ENCODE data around the gene GATA6. TPM values are rescaled to one million over a fixed set of nuclear protein-coding genes. Genes with fewer than 3 reads are reported as not detected.

GATA6 gene
- total RNA-seq, 1 donor from 2014 or later, result 89.3 TPM

DNA sequence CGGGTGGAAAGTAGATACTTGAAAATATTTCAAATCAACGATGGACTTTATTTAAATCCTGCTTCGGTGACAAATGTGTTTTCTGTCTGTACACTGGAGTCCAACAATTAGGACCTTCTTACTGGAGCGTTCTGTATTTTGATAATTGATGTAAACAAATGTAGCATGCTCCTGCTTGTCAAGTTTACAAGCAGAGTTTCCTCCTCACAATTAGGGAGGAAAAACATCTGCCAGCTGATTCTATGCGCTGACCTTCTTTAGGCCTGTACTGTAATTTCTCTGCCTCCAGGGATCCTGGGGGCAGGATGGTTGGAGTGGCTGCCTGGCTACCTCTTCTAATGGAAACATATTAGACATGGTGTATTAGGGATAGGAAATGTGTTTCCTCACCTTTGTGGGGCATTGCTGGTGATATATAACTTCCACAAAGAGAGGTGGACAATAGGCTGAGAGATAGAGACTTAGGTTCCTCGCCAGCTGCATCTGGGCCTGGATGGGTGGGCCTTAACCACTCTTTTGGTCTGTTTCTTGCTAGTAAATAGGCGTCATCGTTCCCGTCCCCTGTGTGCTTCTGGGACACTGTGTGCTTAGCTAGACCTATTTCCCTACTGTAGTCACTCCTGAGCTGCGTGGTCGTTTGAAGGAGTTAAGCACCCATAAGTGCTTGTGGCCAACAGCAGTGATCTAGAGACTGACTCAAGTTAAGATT is 19.3 kb downstream of the GATA6 start:
- intact Hi-C loops (cut with DNase I), result loop anchor here (1.0 to 10.0 kb wide), 2 partner anchors 19 to 734 kb away; partner anchors contain the start of gene GATA6
- no peaks in the 10 kb centered on the region for H3K27me3 ChIP-seq
- peaks cover 25 to 81% of the 10 kb centered on the region in 2 donors for H3K4me1 ChIP-seq
- H3K36me3 ChIP-seq, result peaks cover 0 to 8% of the 10 kb centered on the region in 2 donors
- H3K9me3 ChIP-seq, result no peaks in the 10 kb centered on the region
- peak in 1 of 2 donors; percentile 88 for DNase-seq (ENCODE audit: low spot score in 2 of 2)
- TF ChIP-seq, protein P1, sequence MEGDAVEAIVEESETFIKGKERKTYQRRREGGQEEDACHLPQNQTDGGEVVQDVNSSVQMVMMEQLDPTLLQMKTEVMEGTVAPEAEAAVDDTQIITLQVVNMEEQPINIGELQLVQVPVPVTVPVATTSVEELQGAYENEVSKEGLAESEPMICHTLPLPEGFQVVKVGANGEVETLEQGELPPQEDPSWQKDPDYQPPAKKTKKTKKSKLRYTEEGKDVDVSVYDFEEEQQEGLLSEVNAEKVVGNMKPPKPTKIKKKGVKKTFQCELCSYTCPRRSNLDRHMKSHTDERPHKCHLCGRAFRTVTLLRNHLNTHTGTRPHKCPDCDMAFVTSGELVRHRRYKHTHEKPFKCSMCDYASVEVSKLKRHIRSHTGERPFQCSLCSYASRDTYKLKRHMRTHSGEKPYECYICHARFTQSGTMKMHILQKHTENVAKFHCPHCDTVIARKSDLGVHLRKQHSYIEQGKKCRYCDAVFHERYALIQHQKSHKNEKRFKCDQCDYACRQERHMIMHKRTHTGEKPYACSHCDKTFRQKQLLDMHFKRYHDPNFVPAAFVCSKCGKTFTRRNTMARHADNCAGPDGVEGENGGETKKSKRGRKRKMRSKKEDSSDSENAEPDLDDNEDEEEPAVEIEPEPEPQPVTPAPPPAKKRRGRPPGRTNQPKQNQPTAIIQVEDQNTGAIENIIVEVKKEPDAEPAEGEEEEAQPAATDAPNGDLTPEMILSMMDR (IDR thresholded peaks at IDR 0.05), result no peak
- H3K27ac ChIP-seq, result peak overlapping the region; percentile 89 to 97
- peak overlapping the region in 1 of 2 donors; percentile 33 for H3K4me3 ChIP-seq

DNA sequence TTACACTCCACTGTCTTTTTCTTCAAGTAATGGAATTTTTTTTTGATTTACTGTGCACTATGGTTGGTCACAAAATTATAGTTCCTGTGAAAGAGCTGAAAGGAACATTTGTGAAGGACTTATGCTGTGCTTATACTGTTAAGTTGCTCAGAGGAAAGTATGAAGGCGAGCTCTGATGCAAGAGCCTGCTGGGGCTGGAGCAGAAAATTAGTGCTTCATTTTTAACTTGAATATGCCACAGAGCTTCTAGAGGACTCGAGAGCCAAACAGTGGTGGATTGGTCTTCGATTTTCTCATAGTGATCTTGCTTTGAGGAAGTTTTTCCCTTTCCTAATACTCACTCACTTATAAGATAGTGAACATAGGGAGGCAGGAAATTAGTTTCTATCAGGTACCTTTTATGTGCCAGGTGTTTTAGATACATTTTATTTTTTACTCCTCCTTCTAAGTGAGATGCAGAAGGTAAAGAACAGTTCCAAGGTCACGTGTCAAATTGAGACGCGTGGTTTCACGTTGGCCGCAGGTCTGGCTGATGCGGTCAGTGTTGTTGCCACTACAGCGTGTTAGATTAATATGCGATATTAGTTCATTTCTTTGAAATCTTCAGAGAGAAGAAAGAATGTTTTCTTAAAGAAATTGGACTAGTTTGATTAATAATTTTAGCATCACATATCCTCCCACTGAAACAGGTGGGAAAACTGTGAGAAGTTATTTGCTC is 20.2 kb downstream of the GATA6 start:
- TF ChIP-seq, protein P1 (IDR thresholded peaks at IDR 0.05), result no peak
- DNase-seq (ENCODE audit: low spot score in 2 of 2), result no peak
- H3K4me1 ChIP-seq, result peaks cover 25 to 81% of the 10 kb centered on the region in 2 donors
- no peaks in the 10 kb centered on the region for H3K9me3 ChIP-seq
- H3K36me3 ChIP-seq, result peaks cover 0 to under 1% of the 10 kb centered on the region in 2 donors
- intact Hi-C loops (cut with DNase I), result loop anchor here (1.0 to 10.0 kb wide), 4 partner anchors 20 to 1045 kb away; partner anchors contain the start of gene GATA6
- peak overlapping the region; percentile 89 to 97 for H3K27ac ChIP-seq
- no peaks in the 10 kb centered on the region for H3K27me3 ChIP-seq
- peak overlapping the region; percentile 27 to 33 for H3K4me3 ChIP-seq

DNA sequence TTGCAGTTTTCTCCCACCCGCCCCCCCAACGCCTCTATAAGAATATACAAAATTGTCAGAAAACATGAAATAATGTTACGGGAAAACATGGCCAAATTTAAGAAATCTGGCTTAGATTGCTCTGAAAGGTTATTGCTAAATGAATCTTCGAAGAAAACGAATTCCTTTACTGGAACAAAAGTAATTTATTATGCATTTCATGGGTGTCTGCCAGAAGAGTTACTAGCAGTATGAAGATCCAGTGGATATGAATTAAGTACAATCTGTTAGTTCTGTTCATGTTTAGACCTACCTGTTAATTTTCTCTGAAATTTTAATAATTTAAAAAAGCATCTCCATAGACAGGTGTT is 21.9 kb downstream of the GATA6 start:
- DNase-seq (ENCODE audit: low spot score in 2 of 2), result no peak
- H3K9me3 ChIP-seq, result no peaks in the 10 kb centered on the region
- H3K4me3 ChIP-seq, result peak overlapping the region in 1 of 2 donors; percentile 23
- intact Hi-C loops (cut with DNase I), result loop anchor here (5.0 to 10.0 kb wide), 2 partner anchors 156 to 1043 kb away; no protein-coding TSS in a partner anchor
- H3K27me3 ChIP-seq, result no peaks in the 10 kb centered on the region
- TF ChIP-seq, protein P1 (IDR thresholded peaks at IDR 0.05), result no peak
- H3K27ac ChIP-seq, result peak overlapping the region; percentile 89 to 97
- H3K4me1 ChIP-seq, result peaks cover 14 to 77% of the 10 kb centered on the region in 2 donors
- H3K36me3 ChIP-seq, result peaks cover 0 to 3% of the 10 kb centered on the region in 2 donors

DNA sequence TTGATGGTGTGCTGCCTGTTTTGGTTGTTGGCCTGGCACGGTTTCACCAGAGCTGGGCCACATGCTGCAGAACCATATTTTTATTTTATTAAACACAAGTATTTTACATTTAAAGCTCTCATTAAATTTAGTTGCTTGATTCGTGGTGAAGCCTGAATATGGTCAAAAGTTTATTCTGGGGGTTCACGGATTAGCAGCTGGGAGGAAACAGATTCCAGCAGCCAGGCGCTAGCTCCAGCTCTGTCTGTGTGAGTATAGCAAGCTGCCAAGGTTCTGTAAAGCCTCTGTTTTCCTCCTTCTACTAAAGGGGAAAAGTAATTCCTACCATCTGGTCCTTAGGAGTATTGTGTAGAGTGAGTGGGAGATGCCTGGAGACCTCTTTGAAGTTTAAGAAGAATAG is 22.5 kb downstream of the GATA6 start:
- no peaks in the 10 kb centered on the region for H3K27me3 ChIP-seq
- H3K4me3 ChIP-seq, result peak overlapping the region; percentile 5 to 19
- no peak for DNase-seq (ENCODE audit: low spot score in 2 of 2)
- H3K9me3 ChIP-seq, result no peaks in the 10 kb centered on the region
- peaks cover 9 to 82% of the 10 kb centered on the region in 2 donors for H3K4me1 ChIP-seq
- intact Hi-C loops (cut with DNase I), result loop anchor here (5.0 to 10.0 kb wide), 2 partner anchors 155 to 1043 kb away; no protein-coding TSS in a partner anchor
- TF ChIP-seq, protein P1 (IDR thresholded peaks at IDR 0.05), result no peak
- H3K27ac ChIP-seq, result peak overlapping the region; percentile 89 to 97
- peaks cover 0 to 3% of the 10 kb centered on the region in 2 donors for H3K36me3 ChIP-seq

DNA sequence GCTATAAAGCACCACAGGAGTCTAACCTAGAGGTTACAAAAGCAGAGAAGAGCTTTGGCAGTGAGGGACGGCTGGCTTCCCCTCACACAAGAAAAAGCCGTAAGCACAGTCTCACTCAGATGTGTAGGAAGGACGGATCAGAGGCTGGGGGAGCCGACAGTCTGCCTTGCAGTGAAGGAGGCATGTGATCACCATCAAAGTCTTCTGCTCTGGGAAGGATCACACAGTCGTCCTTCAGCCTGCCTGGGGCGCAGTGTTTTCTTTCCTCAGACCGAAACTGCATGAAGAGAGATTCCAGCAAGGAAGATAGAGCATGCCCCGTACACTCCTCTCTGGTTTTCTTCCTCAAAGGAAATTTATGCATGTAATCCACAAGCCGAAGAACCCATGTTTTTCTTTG is 24.1 kb downstream of the GATA6 start:
- Histone ChIP-seq H3K9me3 (no peaks in the 10 kb centered on the region), H3K27ac (peak overlapping the region; percentile 89 to 97), H3K27me3 (no peaks in the 10 kb centered on the region), H3K4me3 (peak overlapping the region; percentile 35 to 43), H3K36me3 (peaks cover 0 to 3% of the 10 kb centered on the region in 2 donors), H3K4me1 (peaks cover 13 to 84% of the 10 kb centered on the region in 2 donors)
- intact Hi-C loops (cut with DNase I), result loop anchor here (5.0 to 10.0 kb wide), 2 partner anchors 154 to 1041 kb away; no protein-coding TSS in a partner anchor
- TF ChIP-seq, protein P1 (IDR thresholded peaks at IDR 0.05), result no peak
- DNase-seq (ENCODE audit: low spot score in 2 of 2), result no peak

Measured in ascending aorta (tissue), 2 donors.